ENCODE measurements around the gene RS1.

RS1 gene

DNA sequence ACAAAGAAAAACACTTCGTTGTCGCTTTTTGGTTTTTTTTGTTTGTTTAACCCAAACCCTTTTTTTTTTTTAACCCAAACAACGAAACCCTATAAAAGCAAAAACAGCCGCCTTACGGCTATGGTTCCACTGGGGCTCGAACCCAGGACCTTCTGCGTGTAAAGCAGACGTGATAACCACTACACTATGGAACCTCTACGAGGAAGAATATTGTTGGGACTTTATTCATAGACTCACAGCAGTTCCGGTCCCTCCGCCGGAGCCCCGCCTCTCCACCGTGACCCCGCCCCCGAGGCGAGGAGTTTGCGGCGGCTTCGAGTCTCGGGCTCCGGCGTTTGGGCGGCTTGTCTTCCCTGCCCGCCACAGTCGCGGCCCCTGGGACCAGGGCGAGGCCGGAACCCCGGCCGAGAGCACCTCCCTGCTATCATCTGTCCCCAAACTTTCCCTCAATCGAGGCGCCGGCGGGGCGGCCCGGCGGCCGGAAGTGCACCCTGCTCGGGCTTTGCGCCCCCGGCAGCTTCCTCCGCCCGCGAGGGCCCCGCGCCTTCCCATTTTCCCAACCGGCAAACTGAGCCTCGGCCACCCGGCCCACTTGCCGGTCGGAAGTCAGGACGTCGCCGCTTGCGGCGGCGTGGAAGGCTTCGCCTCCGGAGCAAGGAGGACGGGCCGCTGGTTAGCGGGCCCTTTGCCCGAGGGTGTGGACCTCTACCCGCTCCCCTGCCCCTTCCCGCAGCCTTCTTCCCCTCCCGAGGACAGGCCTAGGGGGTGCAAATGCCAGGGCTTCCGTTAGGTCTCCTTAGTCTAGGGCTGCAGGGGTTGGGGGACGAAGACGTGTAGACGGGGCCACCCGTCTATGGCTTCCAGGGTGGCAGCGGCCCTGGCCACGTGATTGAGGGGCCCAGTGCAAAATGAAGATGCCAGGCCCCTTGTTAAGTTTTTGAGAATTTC lies 3.2 kb upstream of the RS1 start (continued):
- no peak; the same call in 1 of the 2 replicates for TF ChIP-seq ZNF561 (tag by site-specific recombination; IDR thresholded peaks at IDR 0.05; ENCODE audit: borderline replicate concordance)
- TF ChIP-seq ZNF169 (tag by site-specific recombination; IDR thresholded peaks at IDR 0.05), result no peak
- peak; percentile 83 for TF ChIP-seq KLF16 (tag by site-specific recombination; IDR thresholded peaks at IDR 0.05)
- TF ChIP-seq ZNF146 (tag by site-specific recombination; IDR thresholded peaks at IDR 0.05), result no peak; the same call in 1 of the 2 replicates
- TF ChIP-seq KLF10 (tag by site-specific recombination; IDR thresholded peaks at IDR 0.05), result peak; percentile 22; the same call in 1 of the 2 replicates
- no peak for TF ChIP-seq ZNF114 (tag by site-specific recombination; IDR thresholded peaks at IDR 0.05)
- TF ChIP-seq, protein P1, sequence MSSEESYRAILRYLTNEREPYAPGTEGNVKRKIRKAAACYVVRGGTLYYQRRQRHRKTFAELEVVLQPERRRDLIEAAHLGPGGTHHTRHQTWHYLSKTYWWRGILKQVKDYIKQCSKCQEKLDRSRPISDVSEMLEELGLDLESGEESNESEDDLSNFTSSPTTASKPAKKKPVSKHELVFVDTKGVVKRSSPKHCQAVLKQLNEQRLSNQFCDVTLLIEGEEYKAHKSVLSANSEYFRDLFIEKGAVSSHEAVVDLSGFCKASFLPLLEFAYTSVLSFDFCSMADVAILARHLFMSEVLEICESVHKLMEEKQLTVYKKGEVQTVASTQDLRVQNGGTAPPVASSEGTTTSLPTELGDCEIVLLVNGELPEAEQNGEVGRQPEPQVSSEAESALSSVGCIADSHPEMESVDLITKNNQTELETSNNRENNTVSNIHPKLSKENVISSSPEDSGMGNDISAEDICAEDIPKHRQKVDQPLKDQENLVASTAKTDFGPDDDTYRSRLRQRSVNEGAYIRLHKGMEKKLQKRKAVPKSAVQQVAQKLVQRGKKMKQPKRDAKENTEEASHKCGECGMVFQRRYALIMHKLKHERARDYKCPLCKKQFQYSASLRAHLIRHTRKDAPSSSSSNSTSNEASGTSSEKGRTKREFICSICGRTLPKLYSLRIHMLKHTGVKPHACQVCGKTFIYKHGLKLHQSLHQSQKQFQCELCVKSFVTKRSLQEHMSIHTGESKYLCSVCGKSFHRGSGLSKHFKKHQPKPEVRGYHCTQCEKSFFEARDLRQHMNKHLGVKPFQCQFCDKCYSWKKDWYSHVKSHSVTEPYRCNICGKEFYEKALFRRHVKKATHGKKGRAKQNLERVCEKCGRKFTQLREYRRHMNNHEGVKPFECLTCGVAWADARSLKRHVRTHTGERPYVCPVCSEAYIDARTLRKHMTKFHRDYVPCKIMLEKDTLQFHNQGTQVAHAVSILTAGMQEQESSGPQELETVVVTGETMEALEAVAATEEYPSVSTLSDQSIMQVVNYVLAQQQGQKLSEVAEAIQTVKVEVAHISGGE (tag by site-specific recombination; conservative IDR thresholded peaks at IDR 0.05; ENCODE audit: low read depth), result peak; percentile 92
- TF ChIP-seq, protein P2, sequence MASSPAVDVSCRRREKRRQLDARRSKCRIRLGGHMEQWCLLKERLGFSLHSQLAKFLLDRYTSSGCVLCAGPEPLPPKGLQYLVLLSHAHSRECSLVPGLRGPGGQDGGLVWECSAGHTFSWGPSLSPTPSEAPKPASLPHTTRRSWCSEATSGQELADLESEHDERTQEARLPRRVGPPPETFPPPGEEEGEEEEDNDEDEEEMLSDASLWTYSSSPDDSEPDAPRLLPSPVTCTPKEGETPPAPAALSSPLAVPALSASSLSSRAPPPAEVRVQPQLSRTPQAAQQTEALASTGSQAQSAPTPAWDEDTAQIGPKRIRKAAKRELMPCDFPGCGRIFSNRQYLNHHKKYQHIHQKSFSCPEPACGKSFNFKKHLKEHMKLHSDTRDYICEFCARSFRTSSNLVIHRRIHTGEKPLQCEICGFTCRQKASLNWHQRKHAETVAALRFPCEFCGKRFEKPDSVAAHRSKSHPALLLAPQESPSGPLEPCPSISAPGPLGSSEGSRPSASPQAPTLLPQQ (tag by site-specific recombination; IDR thresholded peaks at IDR 0.05), result no peak; the same call in 1 of the 2 replicates
- TF ChIP-seq ZNF391 (tag by site-specific recombination; IDR thresholded peaks at IDR 0.05; ENCODE audit: borderline replicate concordance, low read depth), result peak; percentile 57; the same call in 1 of the 2 replicates
- peak; percentile 81 for TF ChIP-seq KLF9 (tag by site-specific recombination; IDR thresholded peaks at IDR 0.05; ENCODE audit: low read depth)
- no peak for TF ChIP-seq ZNF23 (tag by site-specific recombination; IDR thresholded peaks at IDR 0.05; ENCODE audit: borderline replicate concordance)
- no peak for TF ChIP-seq ZNF48 (tag by site-specific recombination; IDR thresholded peaks at IDR 0.05)
- TF ChIP-seq, protein P3, sequence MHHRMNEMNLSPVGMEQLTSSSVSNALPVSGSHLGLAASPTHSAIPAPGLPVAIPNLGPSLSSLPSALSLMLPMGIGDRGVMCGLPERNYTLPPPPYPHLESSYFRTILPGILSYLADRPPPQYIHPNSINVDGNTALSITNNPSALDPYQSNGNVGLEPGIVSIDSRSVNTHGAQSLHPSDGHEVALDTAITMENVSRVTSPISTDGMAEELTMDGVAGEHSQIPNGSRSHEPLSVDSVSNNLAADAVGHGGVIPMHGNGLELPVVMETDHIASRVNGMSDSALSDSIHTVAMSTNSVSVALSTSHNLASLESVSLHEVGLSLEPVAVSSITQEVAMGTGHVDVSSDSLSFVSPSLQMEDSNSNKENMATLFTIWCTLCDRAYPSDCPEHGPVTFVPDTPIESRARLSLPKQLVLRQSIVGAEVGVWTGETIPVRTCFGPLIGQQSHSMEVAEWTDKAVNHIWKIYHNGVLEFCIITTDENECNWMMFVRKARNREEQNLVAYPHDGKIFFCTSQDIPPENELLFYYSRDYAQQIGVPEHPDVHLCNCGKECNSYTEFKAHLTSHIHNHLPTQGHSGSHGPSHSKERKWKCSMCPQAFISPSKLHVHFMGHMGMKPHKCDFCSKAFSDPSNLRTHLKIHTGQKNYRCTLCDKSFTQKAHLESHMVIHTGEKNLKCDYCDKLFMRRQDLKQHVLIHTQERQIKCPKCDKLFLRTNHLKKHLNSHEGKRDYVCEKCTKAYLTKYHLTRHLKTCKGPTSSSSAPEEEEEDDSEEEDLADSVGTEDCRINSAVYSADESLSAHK (tag by site-specific recombination; IDR thresholded peaks at IDR 0.05), result no peak
- no peak for TF ChIP-seq ZNF350 (tag by site-specific recombination; IDR thresholded peaks at IDR 0.05)
- TF ChIP-seq YY1 (tag by site-specific recombination; IDR thresholded peaks at IDR 0.05), result peak; percentile 65; the same call in 1 of the 2 replicates
- TF ChIP-seq ZNF2 (tag by site-specific recombination; IDR thresholded peaks at IDR 0.05), result no peak
- no peak for TF ChIP-seq IKZF3 (tag by site-specific recombination; IDR thresholded peaks at IDR 0.05)
- peak; percentile 69 for TF ChIP-seq KLF8 (tag by site-specific recombination; IDR thresholded peaks at IDR 0.05)
- TF ChIP-seq ZNF560 (tag by site-specific recombination; IDR thresholded peaks at IDR 0.05; ENCODE audit: borderline replicate concordance), result no peak
- no peak for TF ChIP-seq ZBTB20 (tag by site-specific recombination; IDR thresholded peaks at IDR 0.05)
- TF ChIP-seq, protein P4, sequence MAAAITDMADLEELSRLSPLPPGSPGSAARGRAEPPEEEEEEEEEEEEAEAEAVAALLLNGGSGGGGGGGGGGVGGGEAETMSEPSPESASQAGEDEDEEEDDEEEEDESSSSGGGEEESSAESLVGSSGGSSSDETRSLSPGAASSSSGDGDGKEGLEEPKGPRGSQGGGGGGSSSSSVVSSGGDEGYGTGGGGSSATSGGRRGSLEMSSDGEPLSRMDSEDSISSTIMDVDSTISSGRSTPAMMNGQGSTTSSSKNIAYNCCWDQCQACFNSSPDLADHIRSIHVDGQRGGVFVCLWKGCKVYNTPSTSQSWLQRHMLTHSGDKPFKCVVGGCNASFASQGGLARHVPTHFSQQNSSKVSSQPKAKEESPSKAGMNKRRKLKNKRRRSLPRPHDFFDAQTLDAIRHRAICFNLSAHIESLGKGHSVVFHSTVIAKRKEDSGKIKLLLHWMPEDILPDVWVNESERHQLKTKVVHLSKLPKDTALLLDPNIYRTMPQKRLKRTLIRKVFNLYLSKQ (tag by site-specific recombination; IDR thresholded peaks at IDR 0.05; ENCODE audit: borderline replicate concordance), result no peak
- no peak for TF ChIP-seq ZNF510 (tag by site-specific recombination; IDR thresholded peaks at IDR 0.05; ENCODE audit: insufficient replicate concordance)
- 0 out of 2 replicates have a peak, but pooled peaks have one; percentile 20 for TF ChIP-seq ZNF394 (tag by site-specific recombination; IDR thresholded peaks at IDR 0.05; ENCODE audit: borderline replicate concordance)
- no peak for TF ChIP-seq ZFP69B (tag by site-specific recombination; IDR thresholded peaks at IDR 0.05)
- no peak for TF ChIP-seq MEIS1 (CRISPR knock-in tag; IDR thresholded peaks at IDR 0.05; ENCODE audit: borderline replicate concordance)
- TF ChIP-seq, protein P5, sequence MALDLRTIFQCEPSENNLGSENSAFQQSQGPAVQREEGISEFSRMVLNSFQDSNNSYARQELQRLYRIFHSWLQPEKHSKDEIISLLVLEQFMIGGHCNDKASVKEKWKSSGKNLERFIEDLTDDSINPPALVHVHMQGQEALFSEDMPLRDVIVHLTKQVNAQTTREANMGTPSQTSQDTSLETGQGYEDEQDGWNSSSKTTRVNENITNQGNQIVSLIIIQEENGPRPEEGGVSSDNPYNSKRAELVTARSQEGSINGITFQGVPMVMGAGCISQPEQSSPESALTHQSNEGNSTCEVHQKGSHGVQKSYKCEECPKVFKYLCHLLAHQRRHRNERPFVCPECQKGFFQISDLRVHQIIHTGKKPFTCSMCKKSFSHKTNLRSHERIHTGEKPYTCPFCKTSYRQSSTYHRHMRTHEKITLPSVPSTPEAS (tag by site-specific recombination; IDR thresholded peaks at IDR 0.05), result no peak
- TF ChIP-seq, protein P6, sequence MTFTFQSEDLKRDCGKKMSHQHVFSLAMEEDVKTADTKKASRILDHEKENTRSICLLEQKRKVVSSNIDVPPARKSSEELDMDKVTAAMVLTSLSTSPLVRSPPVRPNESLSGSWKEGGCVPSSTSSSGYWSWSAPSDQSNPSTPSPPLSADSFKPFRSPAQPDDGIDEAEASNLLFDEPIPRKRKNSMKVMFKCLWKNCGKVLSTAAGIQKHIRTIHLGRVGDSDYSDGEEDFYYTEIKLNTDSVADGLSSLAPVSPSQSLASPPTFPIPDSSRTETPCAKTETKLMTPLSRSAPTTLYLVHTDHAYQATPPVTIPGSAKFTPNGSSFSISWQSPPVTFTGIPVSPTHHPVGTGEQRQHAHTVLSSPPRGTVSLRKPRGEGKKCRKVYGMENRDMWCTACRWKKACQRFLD (tag by site-specific recombination; IDR thresholded peaks at IDR 0.05), result no peak
- TF ChIP-seq ZNF747 (tag by site-specific recombination; IDR thresholded peaks at IDR 0.05), result no peak
